Gastrocnemius medialis (tissue), 4 donors: ENCODE results near the gene CYP4F22.

Experiments used
- CTCF ChIP-seq, 5 experiments: fragments of 450-650 bp in 3 of 5; fragments of 200-600 bp in 2 of 5; sonication (generic) in 2 of 5; IDR thresholded peaks in 4 of 5; conservative IDR thresholded peaks in 1 of 5; 1 replicate in 4 of 5; 2 replicates in 1 of 5; pipeline ENCODE4 v1.5.1; 2016 to 2019; ENCODE audit warnings: antibody characterized with exemption in 5 of 5, mild to moderate bottlenecking in 3 of 5, moderate library complexity in 3 of 5
- POLR2A ChIP-seq, 2 donors: fragments of 450-650 bp; IDR thresholded peaks; one replicate each; pipeline ENCODE4 v1.6.1; 2017; ENCODE audit warnings: antibody characterized with exemption in 2 of 2, mild to moderate bottlenecking in 2 of 2, moderate library complexity in 2 of 2

DNA sequence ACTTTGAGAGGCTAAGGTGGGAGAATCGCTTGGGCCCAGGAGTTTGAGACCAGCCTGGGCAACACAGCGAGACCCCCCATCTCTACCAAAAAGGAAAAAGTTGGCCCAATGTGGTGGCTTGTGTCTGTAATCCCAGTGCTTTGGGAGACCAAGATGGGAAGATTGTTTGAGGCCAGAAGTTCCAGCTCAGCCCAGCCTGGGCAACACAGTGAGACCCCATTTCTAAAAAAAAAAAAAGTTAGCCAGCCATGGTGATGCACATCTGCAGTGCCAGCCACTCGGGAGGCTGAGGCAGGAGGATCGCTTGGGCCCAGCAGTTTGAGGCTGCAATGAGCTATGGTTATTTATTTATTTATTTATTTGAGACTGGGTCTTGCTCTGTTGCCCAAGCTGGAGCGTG, 41.3 kb downstream of the CYP4F22 start:
- no peak for TF ChIP-seq CTCF (IDR thresholded peaks at IDR 0.05 in 4 of 5, conservative IDR thresholded peaks at IDR 0.05 in 1 of 5)
- TF ChIP-seq POLR2A (IDR thresholded peaks at IDR 0.05) = no peak
